ENCODE results near the gene MAGI2.

GRCh38 chr7:78413568-78413967, 1039.9 kb downstream of the MAGI2 start:
- no peak for TF ChIP-seq POLR2A (IDR thresholded peaks at IDR 0.05; ENCODE audit: borderline replicate concordance, extremely low read depth, insufficient read depth, insufficient read length)
- no peak for TF ChIP-seq CTCF (IDR thresholded peaks at IDR 0.05 in 2 of 3, conservative IDR thresholded peaks at IDR 0.05 in 1 of 3; ENCODE audit: borderline replicate concordance in 1 of 3, insufficient read depth in 1 of 3, low read depth in 2 of 3, low read length in 2 of 3)
- no peak for TF ChIP-seq MAX (IDR thresholded peaks at IDR 0.05)
- TF ChIP-seq ZNF274 (IDR thresholded peaks at IDR 0.05; ENCODE audit: low read depth, low read length): no peak
- TF ChIP-seq TCF7L2 (IDR thresholded peaks at IDR 0.05; ENCODE audit: borderline replicate concordance, extremely low read depth, insufficient read depth, insufficient read length): no peak
- TF ChIP-seq EZH2 (IDR thresholded peaks at IDR 0.05): no peak
- no peak for TF ChIP-seq RAD21 (IDR thresholded peaks at IDR 0.05; ENCODE audit: low read depth)
- no peak for TF ChIP-seq CEBPB (IDR thresholded peaks at IDR 0.05; ENCODE audit: low read depth)
- TF ChIP-seq SP1 (IDR thresholded peaks at IDR 0.05; ENCODE audit: low read depth): no peak
- TF ChIP-seq, protein P1, sequence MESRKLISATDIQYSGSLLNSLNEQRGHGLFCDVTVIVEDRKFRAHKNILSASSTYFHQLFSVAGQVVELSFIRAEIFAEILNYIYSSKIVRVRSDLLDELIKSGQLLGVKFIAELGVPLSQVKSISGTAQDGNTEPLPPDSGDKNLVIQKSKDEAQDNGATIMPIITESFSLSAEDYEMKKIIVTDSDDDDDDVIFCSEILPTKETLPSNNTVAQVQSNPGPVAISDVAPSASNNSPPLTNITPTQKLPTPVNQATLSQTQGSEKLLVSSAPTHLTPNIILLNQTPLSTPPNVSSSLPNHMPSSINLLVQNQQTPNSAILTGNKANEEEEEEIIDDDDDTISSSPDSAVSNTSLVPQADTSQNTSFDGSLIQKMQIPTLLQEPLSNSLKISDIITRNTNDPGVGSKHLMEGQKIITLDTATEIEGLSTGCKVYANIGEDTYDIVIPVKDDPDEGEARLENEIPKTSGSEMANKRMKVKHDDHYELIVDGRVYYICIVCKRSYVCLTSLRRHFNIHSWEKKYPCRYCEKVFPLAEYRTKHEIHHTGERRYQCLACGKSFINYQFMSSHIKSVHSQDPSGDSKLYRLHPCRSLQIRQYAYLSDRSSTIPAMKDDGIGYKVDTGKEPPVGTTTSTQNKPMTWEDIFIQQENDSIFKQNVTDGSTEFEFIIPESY (IDR thresholded peaks at IDR 0.05; ENCODE audit: extremely low read depth, insufficient replicate concordance, low read length): no peak
- no peak for TF ChIP-seq JUND (IDR thresholded peaks at IDR 0.05)
- TF ChIP-seq CBX3 (IDR thresholded peaks at IDR 0.05; ENCODE audit: low read depth): no peak
- TF ChIP-seq POLR2AphosphoS5 (IDR thresholded peaks at IDR 0.05; ENCODE audit: low read depth, low read length): no peak
